SK-N-SH (cell line): ENCODE data around the gene OR2B2. TPM values are rescaled to one million over a fixed set of nuclear protein-coding genes. Genes with fewer than 3 reads are reported as not detected.

Experiments used
- CTCF ChIA-PET: fragments of 300-600, 350-600 bp; formaldehyde crosslinking; extraction: SDS; loops from one replicate; lab custom pipeline; 2021; lab: Yijun Ruan, JAX
- POLR2A ChIA-PET: fragments of 350-600 bp; sonication (Branson Sonifier 250); formaldehyde crosslinking; extraction: SDS; loops from one replicate; lab custom pipeline; 2020; ENCODE audit warnings: antibody characterized with exemption, inconsistent platforms; lab: Yijun Ruan, JAX
- DNase-seq: peaks from one replicate; pipeline ENCODE4 v3.0.0; 2012
- H2AFZ ChIP-seq: fragments of 200-600 bp; sonication (generic); 2 replicates; pipeline ENCODE4 v1.8.1; 2016; ENCODE audit warnings: antibody characterized with exemption, mild to moderate bottlenecking, low read depth
- H3F3A ChIP-seq: fragments of 200-600 bp; sonication (generic); replicated peaks from 2 replicates; pipeline ENCODE3; 2016; ENCODE audit warnings: antibody characterized with exemption, mild to moderate bottlenecking; ENCODE audit not compliant: insufficient read depth
- H3K27ac ChIP-seq, 2 experiments: fragments of 200-500 bp in 1 of 2; fragments of 200-600 bp in 1 of 2; sonication (Bioruptor generic) in 1 of 2; sonication (generic), shearing (Covaris generic) in 1 of 2; 2 replicates each; pipeline versions ENCODE4 v1.5.1 to v1.6.1; 2014 to 2016; ENCODE audit warnings: low read depth in 2 of 2, inconsistent platforms in 1 of 2, low read length in 1 of 2, mild to moderate bottlenecking in 1 of 2, mixed read lengths in 1 of 2
- H3K27me3 ChIP-seq: fragments of 200-600 bp; sonication (generic), shearing (Covaris generic); 2 replicates; pipeline ENCODE4 v1.6.1; 2016; ENCODE audit warnings: mixed run types; ENCODE audit not compliant: insufficient read depth
- H3K36me3 ChIP-seq, 2 experiments: fragments of 200-500 bp in 1 of 2; fragments of 200-600 bp in 1 of 2; sonication (Bioruptor generic) in 1 of 2; sonication (generic) in 1 of 2; replicated peaks in 1 of 2; 2 replicates each; pipeline versions ENCODE3 to v1.5.1; 2014 to 2016; ENCODE audit warnings: low read length in 1 of 2, mild to moderate bottlenecking in 1 of 2; ENCODE audit not compliant: insufficient read depth in 2 of 2, control insufficient read depth in 1 of 2
- H3K4me1 ChIP-seq, 2 experiments: fragments of 200-500 bp in 1 of 2; fragments of 200-600 bp in 1 of 2; sonication (Bioruptor generic) in 1 of 2; sonication (generic), shearing (Covaris generic) in 1 of 2; 2 replicates each; pipeline versions ENCODE4 v1.5.1 to v1.6.1; 2014 to 2016; ENCODE audit warnings: low read depth in 1 of 2, low read length in 1 of 2, mixed run types in 1 of 2; ENCODE audit not compliant: insufficient read depth in 2 of 2, control insufficient read depth in 1 of 2
- H3K4me2 ChIP-seq: fragments of 200-600 bp; sonication (generic), shearing (Covaris generic); 2 replicates; pipeline ENCODE4 v1.6.1; 2017; ENCODE audit warnings: mixed run types
- H3K4me3 ChIP-seq, 2 experiments: fragments of 200-500 bp in 1 of 2; fragments of 200-600 bp in 1 of 2; sonication (Bioruptor generic) in 1 of 2; sonication (generic), shearing (Covaris generic) in 1 of 2; 2 replicates each; pipeline versions ENCODE4 v1.5.1 to v1.8.1; 2014 to 2016; ENCODE audit warnings: low read depth in 2 of 2, inconsistent platforms in 1 of 2, low read length in 1 of 2, mild to moderate bottlenecking in 1 of 2, mixed read lengths in 1 of 2, moderate library complexity in 1 of 2
- H3K79me2 ChIP-seq: fragments of 200-600 bp; sonication (generic); 2 replicates; pipeline ENCODE4 v1.8.1; 2017; ENCODE audit warnings: mild to moderate bottlenecking; ENCODE audit not compliant: insufficient read depth
- H3K9ac ChIP-seq: fragments of 200-600 bp; sonication (generic); 2 replicates; pipeline ENCODE4 v1.6.1; 2017; ENCODE audit warnings: mixed run types
- H3K9me2 ChIP-seq: fragments of 200-600 bp; sonication (generic); 2 replicates; pipeline ENCODE4 v1.6.1; 2017; ENCODE audit warnings: mixed run types
- H3K9me3 ChIP-seq: fragments of 200-600 bp; sonication (generic); 2 replicates; pipeline ENCODE4 v1.6.1; 2017; ENCODE audit warnings: mixed run types, mild to moderate bottlenecking, moderate library complexity
- H4K20me1 ChIP-seq: fragments of 200-600 bp; sonication (generic); 2 replicates; pipeline ENCODE4 v1.6.1; 2017; ENCODE audit warnings: mild to moderate bottlenecking, mixed run types; ENCODE audit not compliant: insufficient read depth
- CTCF ChIP-seq: fragments of 200-600 bp; sonication (generic); IDR thresholded peaks from 2 replicates; pipeline ENCODE4 v1.6.1; 2017; ENCODE audit warnings: antibody characterized with exemption, mild to moderate bottlenecking, moderate library complexity
- EP300 ChIP-seq, 2 experiments: IDR thresholded peaks; 2 replicates each; pipeline versions ENCODE4 v1.4.0 to v1.6.1; 2012; ENCODE audit warnings: borderline replicate concordance in 1 of 2, low read depth in 1 of 2, low read length in 1 of 2
- EZH2phosphoT487 ChIP-seq: fragments of 200-600 bp; sonication (generic); IDR thresholded peaks from 2 replicates; pipeline ENCODE4 v1.6.1; 2017; ENCODE audit warnings: low read depth, mixed run types, mild to moderate bottlenecking, antibody characterized with exemption, moderate library complexity, borderline replicate concordance
- FOXJ3 ChIP-seq: sonication (generic); formaldehyde crosslinking; IDR thresholded peaks from 2 replicates; pipeline ENCODE4 v1.5.1; 2020; ENCODE audit warnings: mild to moderate bottlenecking, missing genetic modification reagents
- FOXM1 ChIP-seq: IDR thresholded peaks from 2 replicates; pipeline ENCODE4 v1.4.0; 2012; ENCODE audit warnings: low read depth, mild to moderate bottlenecking
- GABPA ChIP-seq: IDR thresholded peaks from 2 replicates; pipeline ENCODE4 v1.4.0; 2012; ENCODE audit warnings: low read depth, mild to moderate bottlenecking
- GATA2 ChIP-seq: sonication (generic); formaldehyde crosslinking; IDR thresholded peaks from 2 replicates; pipeline ENCODE4 v1.5.0; 2020; ENCODE audit warnings: mild to moderate bottlenecking, missing genetic modification reagents
- MEF2A ChIP-seq: IDR thresholded peaks from 2 replicates; pipeline ENCODE4 v1.4.0; 2012; ENCODE audit warnings: low read depth, borderline replicate concordance
- MXI1 ChIP-seq: IDR thresholded peaks from 2 replicates; pipeline ENCODE4 v1.6.1; 2012; ENCODE audit warnings: mild to moderate bottlenecking, low read depth, low read length, improper control_type of control experiment
- NRF1 ChIP-seq: IDR thresholded peaks from 2 replicates; pipeline ENCODE4 v1.6.1; 2012; ENCODE audit warnings: low read depth, mild to moderate bottlenecking, low read length
- POLR2AphosphoS5 ChIP-seq: IDR thresholded peaks from 2 replicates; pipeline ENCODE4 v1.6.1; 2012; ENCODE audit warnings: low read depth, low read length
- REST ChIP-seq: IDR thresholded peaks from 2 replicates; pipeline ENCODE4 v1.6.1; 2012; ENCODE audit warnings: mild to moderate bottlenecking, low read depth, low read length, moderate library complexity
- RXRA ChIP-seq: IDR thresholded peaks from 2 replicates; pipeline ENCODE4 v1.4.0; 2012; ENCODE audit warnings: low read depth, mild to moderate bottlenecking, borderline replicate concordance
- TAF1 ChIP-seq: IDR thresholded peaks from 2 replicates; pipeline ENCODE4 v1.6.1; 2012; ENCODE audit warnings: low read depth, mild to moderate bottlenecking, low read length, moderate library complexity, borderline replicate concordance
- TEAD4 ChIP-seq: IDR thresholded peaks from 2 replicates; pipeline ENCODE4 v1.4.0; 2012; ENCODE audit warnings: mild to moderate bottlenecking, borderline replicate concordance; ENCODE audit not compliant: insufficient read depth
- USF2 ChIP-seq: fragments of 150-350 bp; IDR thresholded peaks from 2 replicates; pipeline ENCODE4 v1.6.1; 2017; ENCODE audit warnings: antibody characterized with exemption, low read length, low read depth, borderline replicate concordance
- YY1 ChIP-seq: IDR thresholded peaks from 2 replicates; pipeline ENCODE4 v1.4.0; 2012; ENCODE audit warnings: low read depth, mild to moderate bottlenecking
- whole genome bisulfite sequencing: methylation state at CpG from one replicate; pipeline ENCODE4 v1.1.6; 2017; ENCODE audit warnings: low lambda C conversion rate; 5-methylcytosine and 5-hydroxymethylcytosine counted together
- polyA plus RNA-seq, 3 experiments: library from polyadenylated mRNA; depleted of rRNA; stranded (reverse); fragments of >200 nt; gene quantifications; 2 replicates each; pipeline ENCODE4 v1.2.3, GENCODE V29; 2012

Gene OR2B2
- polyA plus RNA-seq, 1 of the 3 experiments (the other 2 are of a cell fraction), result not detected

GRCh38 chr6:27893059-27893835, 18.9 kb downstream of the OR2B2 start (continued):
- TF ChIP-seq USF2, result no peak
- TF ChIP-seq EP300 (IDR thresholded peaks at IDR 0.05; ENCODE audit: borderline replicate concordance in 1 of 2, low read depth in 1 of 2, low read length in 1 of 2), result 0 out of 4 replicates have a peak, but pooled peaks of 1 of the 2 experiments have one; percentile 68
- peak; percentile 18; the same call in 1 of the 2 replicates for TF ChIP-seq RXRA
- TF ChIP-seq FOXM1, result 0 out of 2 replicates have a peak, but pooled peaks have one; percentile 25
- TF ChIP-seq MXI1, result no peak; the same call in none of the 2 replicates
- no peak for TF ChIP-seq GABPA
- no peak for TF ChIP-seq GATA2 (CRISPR knock-in tag)
- no peak for TF ChIP-seq CTCF
- peak; percentile 99 for TF ChIP-seq POLR2AphosphoS5
- no peak for TF ChIP-seq EZH2phosphoT487
- TF ChIP-seq TEAD4, result no peak
- TF ChIP-seq, all 33 proteins: peak for 17

- no peaks in the 10 kb centered on the region for H3K36me3 ChIP-seq
- H3K4me3 ChIP-seq, result peak overlapping the region; percentile 75 to 93
- peaks cover 16% of the 10 kb centered on the region; the same call in 1 of the 2 replicates for H3K79me2 ChIP-seq
- H3K27me3 ChIP-seq, result no peaks in the 10 kb centered on the region
- H3K9me3 ChIP-seq, result no peaks in the 10 kb centered on the region
- peaks cover 50% of the 10 kb centered on the region for H3F3A ChIP-seq
- TF ChIP-seq NRF1, result no peak
- no peak for TF ChIP-seq FOXJ3 (CRISPR knock-in tag)
- TF ChIP-seq YY1, result no peak
- no peak for TF ChIP-seq MXI1
- TF ChIP-seq MEF2A, result no peak
- no peak for TF ChIP-seq TAF1
- TF ChIP-seq REST, result no peak
- TF ChIP-seq EZH2phosphoT487, result no peak
- TF ChIP-seq POLR2AphosphoS5, result no peak
- H2AFZ ChIP-seq, result no peak overlapping the region
- no peaks in the 10 kb centered on the region for H3K9me2 ChIP-seq
- no peak for DNase-seq
- H3K4me2 ChIP-seq, result peak overlapping the region; percentile 98
- CTCF ChIA-PET, result interaction anchor here (1.2 to 5.7 kb wide), 5 partner anchors 20 to 1866 kb away, joined by 3 to 79 read pairs (median 19); a partner anchor contains a TSS
- POLR2A ChIA-PET, result interaction anchor here (0.7 to 6.8 kb wide), 48 partner anchors 8 to 1872 kb away, joined by 3 to 218 read pairs (median 7); partner anchors contain the start of genes HMGN4 and TRIM27
- H3K4me1 ChIP-seq, result peaks cover 11 to 22% of the 10 kb centered on the region in 2 experiments; a peak in 3 of 4 replicates
- peak overlapping the region; percentile 87 for H3K9ac ChIP-seq
- H3K27ac ChIP-seq, result peak overlapping the region; percentile 84 to 98
- WGBS, result 3% methylated on average over 19 of the region's 26 CpGs
- H4K20me1 ChIP-seq, result no peaks in the 10 kb centered on the region
These were observed 19.5 kb downstream of the OR2B2 start for GRCh38 chr6:27892649-27893058.
